ENCODE data around the gene ZNF507. TPM values are rescaled to one million over a fixed set of nuclear protein-coding genes. Genes with fewer than 3 reads are reported as not detected.
A peak's percentile ranks its signal among the peaks of the same experiment; 100 is the strongest.
"Not testable (repeated sequence)": the region's sequence is repeated elsewhere in the genome, so short reads cannot be mapped to it uniquely, and the experiment has no call there.

Gene ZNF507
- total RNA-seq, 4 donors from 2014 or later, result 12.6 to 19.1 (median 17.9) TPM

- peak overlapping the region; percentile 22 to 68 (median 51) for H3K27ac ChIP-seq (replicated peaks in 1 of 4)
- H3K4me1 ChIP-seq, result peaks cover 18 to 27% (median 23%) of the 10 kb centered on the region in 4 donors
- DNase-seq (ENCODE audit: extremely low spot score), result no peak
- peaks cover 0 to 54% (median 22%) of the 10 kb centered on the region in 4 donors for H3K36me3 ChIP-seq
- no peaks in the 10 kb centered on the region for H3K27me3 ChIP-seq
- no peaks in the 10 kb centered on the region for H3K9me3 ChIP-seq
- no peak overlapping the region for H3K4me3 ChIP-seq
- TF ChIP-seq CTCF (IDR thresholded peaks at IDR 0.05) (no peak), POLR2AphosphoS5 (IDR thresholded peaks at IDR 0.05) (no peak), EP300 (IDR thresholded peaks at IDR 0.05) (no peak), POLR2A (IDR thresholded peaks at IDR 0.05; ENCODE audit: low read depth) (no peak)
- intact Hi-C loops (cut with DNase I), result no loop called here
- 88% methylated on average over 7 of the region's 7 CpGs for WGBS
Measured at GRCh38 chr19:32372726-32373517, 27.5 kb downstream of the ZNF507 start.

GRCh38 chr19:32373585-32374295 is 28.3 kb downstream of the ZNF507 start:
- intact Hi-C loops (cut with DNase I), result no loop called here
- peaks cover 3 to 62% (median 26%) of the 10 kb centered on the region in 4 donors for H3K36me3 ChIP-seq
- H3K4me3 ChIP-seq, result no peak overlapping the region
- no peaks in the 10 kb centered on the region for H3K27me3 ChIP-seq
- H3K9me3 ChIP-seq, result no peaks in the 10 kb centered on the region
- WGBS, result 51% methylated on average over 10 of the region's 10 CpGs
- DNase-seq (ENCODE audit: extremely low spot score), result no peak
- peaks cover 18 to 24% (median 20%) of the 10 kb centered on the region in 4 donors for H3K4me1 ChIP-seq
- peak; percentile 48 to 85 for TF ChIP-seq POLR2AphosphoS5 (IDR thresholded peaks at IDR 0.05)
- no peak for TF ChIP-seq CTCF (IDR thresholded peaks at IDR 0.05)
- peak overlapping the region; percentile 22 to 68 (median 54) for H3K27ac ChIP-seq (replicated peaks in 1 of 4)

GRCh38 chr19:32374362-32374761 is 29.0 kb downstream of the ZNF507 start:
- H3K27me3 ChIP-seq; H3K4me3 ChIP-seq; DNase-seq (ENCODE audit: extremely low spot score); H3K9me3 ChIP-seq; intact Hi-C loops (cut with DNase I): not testable (repeated sequence)
- 97% methylated on average over 3 of the region's 3 CpGs for WGBS
- Histone ChIP-seq H3K27ac (replicated peaks in 1 of 4) (peak overlapping the region; percentile 24 to 68 (median 54)), H3K36me3 (peaks cover 5 to 62% (median 29%) of the 10 kb centered on the region in 4 donors), H3K4me1 (peaks cover 18 to 24% (median 19%) of the 10 kb centered on the region in 4 donors)

- DNase-seq (ENCODE audit: extremely low spot score); H3K27ac ChIP-seq (replicated peaks in 1 of 4); H3K9me3 ChIP-seq; H3K4me3 ChIP-seq; intact Hi-C loops (cut with DNase I); H3K27me3 ChIP-seq: not testable (repeated sequence)
- WGBS, result 91% methylated on average over 9 of the region's 9 CpGs
- TF ChIP-seq CTCF (IDR thresholded peaks at IDR 0.05), result peak; percentile 20 to 40 (median 24)
- H3K36me3 ChIP-seq, result peaks cover 0 to 69% (median 39%) of the 10 kb centered on the region in 4 donors
- H3K4me1 ChIP-seq, result peaks cover 18 to 24% (median 19%) of the 10 kb centered on the region in 4 donors
Measured at GRCh38 chr19:32377088-32377487, 31.7 kb downstream of the ZNF507 start.

GRCh38 chr19:32380269-32380668 is 34.9 kb downstream of the ZNF507 start:
- Histone ChIP-seq H3K27me3 (no peaks in the 10 kb centered on the region), H3K4me3 (no peak overlapping the region), H3K9me3 (no peaks in the 10 kb centered on the region), H3K4me1 (no peaks in the 10 kb centered on the region), H3K27ac (replicated peaks in 1 of 4) (no peak overlapping the region), H3K36me3 (peaks cover 5 to 79% (median 53%) of the 10 kb centered on the region in 4 donors)
- WGBS, result 85% methylated on average over 3 of the region's 3 CpGs
- TF ChIP-seq EP300 (IDR thresholded peaks at IDR 0.05) (no peak), POLR2A (IDR thresholded peaks at IDR 0.05; ENCODE audit: low read depth) (no peak), CTCF (IDR thresholded peaks at IDR 0.05) (no peak), POLR2AphosphoS5 (IDR thresholded peaks at IDR 0.05) (no peak)
- intact Hi-C loops (cut with DNase I), result no loop called here
- no peak for DNase-seq (ENCODE audit: extremely low spot score)

Measured in esophagus muscularis mucosa (tissue), 4 donors.